GM21360 (cell line): ENCODE measurements around the gene FFAR2.
"Not testable (repeated sequence)": the region's sequence is repeated elsewhere in the genome, so short reads cannot be mapped to it uniquely, and the experiment has no call there.

Experiments used
- ATAC-seq: cut with Tn5 transposase; IDR thresholded peaks from one replicate; pipeline ENCODE4 v1.9.1; 2021; ENCODE audit warnings: mild to moderate bottlenecking, moderate library complexity; ENCODE audit not compliant: unreplicated experiment

FFAR2 gene

DNA sequence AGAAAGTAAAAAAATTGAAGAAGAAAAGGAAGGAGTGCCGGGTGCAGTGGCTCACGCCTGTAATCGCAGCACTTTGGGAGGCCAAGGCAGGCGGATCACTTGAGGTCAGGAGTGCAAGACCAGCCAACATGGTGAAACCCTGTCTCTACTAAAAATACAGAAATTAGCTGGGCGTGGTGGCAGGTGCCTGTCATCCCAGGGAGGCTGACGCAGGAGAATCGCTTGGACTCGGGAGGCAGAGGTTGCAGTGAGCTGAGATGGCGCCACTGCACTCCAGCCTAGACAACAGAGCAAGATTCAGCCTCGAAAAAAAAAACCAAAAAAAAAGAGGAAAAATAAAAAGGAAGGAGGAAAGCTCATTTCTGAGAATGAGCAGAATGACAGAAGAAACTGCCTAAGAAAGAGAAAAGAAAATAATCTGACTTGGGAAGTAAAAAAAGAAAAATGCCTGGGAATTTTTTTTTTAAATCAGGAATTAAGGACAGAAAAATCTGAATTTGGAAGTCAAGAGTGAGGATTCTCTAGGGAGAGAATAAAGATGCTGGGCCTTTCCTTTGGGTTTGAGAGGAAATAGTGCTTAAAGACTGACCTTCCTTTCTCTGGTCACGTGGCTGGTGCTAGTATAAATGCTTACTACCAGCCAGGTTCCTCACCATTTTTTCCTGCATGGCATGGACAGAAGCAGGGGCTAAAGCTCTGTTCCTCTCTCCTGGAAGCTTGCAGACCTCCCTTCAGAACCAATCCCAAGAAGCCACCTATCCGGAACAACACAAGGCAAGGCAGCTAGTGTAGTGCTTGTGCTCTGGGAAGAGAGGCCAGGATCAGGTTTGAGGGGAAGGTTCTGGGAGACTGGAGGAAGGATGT, at the start of gene FFAR2:
Gene FFAR2, plus strand, starts transcription at position 652 of the 864 bp plus-strand sequence. CDS start 1,458 bp downstream, outside the sequence.
- ATAC-seq, result no peak

DNA sequence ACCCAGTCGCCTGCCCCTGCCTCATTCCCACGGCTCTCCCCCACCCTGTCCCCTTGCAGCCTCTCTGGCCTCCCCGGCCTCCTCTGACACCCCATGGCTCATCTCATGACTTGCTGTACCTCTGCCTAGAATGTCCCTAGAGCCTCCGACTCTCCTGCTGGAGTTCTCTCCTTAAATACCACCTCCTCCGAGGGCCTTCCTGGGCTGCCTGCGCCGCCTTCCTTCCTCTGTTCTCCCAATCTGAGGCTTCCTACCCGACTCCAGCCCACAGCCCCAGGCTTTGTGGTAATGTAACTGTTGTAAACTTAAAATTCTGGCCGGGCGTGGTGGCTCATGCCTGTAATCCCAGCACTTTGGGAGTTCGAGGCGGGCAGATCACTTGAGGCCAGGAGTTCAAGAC, 49.5 kb upstream of the FFAR2 start:
- ATAC-seq, result no peak

DNA sequence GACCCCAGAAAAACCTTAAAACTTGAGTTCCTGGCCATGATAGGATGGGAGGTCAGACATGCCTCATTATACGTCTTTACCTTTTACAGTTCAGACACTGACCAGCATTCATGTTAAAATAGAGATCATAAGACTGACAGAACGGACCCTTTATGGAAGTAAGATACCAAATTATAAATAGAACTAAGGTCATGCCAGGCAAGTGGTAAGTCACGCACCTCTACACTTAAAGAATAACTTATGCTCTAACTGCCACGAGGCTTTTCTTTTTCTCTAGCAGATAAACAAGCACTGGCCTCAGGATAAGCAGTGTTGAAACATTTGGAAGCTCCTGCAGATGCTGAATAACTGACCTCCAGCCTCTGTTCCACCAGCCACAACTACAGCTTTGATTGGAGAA, 48.8 kb upstream of the FFAR2 start:
- no peak for ATAC-seq

DNA sequence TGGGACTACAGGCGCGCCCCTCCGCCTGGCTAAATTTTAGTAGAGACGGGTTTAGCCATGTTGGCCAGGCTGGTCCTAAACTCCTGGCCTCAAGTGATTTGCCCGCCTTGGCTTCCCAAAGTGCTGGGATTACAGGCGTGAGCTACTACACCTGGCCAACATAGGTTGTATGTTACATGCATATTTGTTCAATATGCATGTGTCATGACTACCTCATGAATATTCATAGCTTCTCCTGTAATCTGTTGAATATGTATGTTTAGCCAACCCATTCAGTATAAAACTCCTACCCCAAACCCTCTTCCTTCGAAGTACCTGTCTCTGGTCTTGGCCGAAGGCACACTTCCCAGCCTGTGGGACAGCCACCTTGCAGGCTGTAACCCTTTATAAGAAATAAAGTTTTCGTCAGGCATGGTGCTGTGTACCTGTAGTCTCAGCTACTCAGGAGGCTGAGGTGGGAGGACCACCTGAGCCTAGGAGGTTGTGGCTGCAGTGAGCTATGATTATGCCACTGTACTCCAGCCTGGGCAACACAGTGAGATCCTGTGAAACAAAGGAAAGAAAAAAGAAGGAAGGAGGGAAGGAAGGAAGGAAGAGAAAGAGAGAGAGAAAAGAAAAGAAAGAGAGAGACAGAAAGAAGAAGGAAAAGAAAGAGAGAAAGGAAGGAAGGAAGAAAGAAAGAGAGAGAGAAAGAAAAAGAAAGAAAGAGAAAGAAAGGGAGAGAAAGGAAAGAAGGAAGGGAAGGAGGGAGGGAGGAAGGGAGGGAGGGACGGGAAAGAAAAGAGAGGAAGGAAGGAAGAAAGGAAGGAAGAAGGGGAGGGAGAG, 47.9 kb upstream of the FFAR2 start:
- ATAC-seq, result no peak

DNA sequence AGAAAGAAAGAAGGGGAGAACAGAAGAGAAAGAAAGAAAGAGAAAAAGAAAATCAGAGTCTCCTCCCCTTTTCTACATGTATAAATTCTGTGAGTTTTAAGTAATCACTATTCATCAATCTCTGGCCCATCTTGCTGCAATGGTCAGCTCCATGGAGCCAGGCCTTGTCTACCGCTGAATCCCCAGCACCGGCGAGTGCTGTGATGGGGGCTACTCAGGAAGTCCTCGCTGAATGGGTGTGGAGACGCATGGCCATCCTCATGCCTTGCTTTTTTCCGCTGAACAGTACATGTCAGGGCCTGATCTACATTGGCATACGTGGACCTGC, 47.3 kb upstream of the FFAR2 start:
- ATAC-seq, result no peak

DNA sequence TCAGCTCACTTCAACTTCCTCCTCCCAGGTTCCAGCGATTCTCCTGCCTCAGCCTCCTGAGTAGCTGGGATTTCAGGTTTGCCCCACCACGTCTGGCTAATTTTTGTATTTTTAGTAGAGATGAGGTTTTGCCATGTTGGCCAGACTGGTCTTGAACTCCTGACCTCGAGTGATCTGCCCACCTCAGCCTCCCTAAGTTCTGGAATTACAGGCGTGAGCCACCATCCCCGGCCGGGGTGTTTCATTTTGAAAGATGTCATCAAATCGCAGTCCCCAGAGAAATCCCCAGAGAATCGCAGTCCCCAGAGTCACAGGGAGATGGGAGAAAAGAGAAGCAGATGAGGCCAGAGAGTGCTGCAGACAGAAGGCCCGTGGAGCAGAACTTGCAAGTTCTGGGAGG, 46.6 kb upstream of the FFAR2 start:
- ATAC-seq, result not testable (repeated sequence)

DNA sequence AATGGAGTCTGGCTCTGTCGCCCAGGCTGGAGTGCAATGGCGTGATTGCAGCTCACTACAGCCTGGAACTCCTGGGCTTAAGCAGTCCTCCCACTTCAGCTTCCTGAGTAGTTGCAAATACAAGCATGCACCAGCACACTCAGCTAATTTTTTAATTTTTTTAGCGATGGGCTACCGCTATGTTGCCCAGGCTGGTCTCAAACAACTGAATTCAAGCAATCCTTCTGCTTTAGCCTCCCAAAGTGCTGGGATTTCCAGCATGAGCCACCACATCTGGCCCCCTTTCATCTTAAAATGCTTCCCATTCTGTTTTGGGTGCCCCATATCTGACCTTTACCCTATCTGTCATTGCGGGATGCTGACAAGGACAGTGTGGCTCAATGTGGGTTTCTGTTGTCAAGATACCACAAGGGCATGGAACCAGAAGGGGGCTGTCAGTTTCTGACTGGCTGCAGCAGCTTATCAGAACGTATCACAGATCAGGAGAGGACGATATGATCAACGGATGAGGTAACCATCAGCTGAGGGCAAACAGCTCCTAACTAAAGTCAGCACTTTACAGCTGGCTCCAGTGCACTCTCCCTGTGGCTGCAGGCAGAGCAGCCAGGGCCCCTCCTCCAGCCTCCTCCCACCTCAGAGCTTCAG, 44.8 kb upstream of the FFAR2 start:
- ATAC-seq, result no peak

DNA sequence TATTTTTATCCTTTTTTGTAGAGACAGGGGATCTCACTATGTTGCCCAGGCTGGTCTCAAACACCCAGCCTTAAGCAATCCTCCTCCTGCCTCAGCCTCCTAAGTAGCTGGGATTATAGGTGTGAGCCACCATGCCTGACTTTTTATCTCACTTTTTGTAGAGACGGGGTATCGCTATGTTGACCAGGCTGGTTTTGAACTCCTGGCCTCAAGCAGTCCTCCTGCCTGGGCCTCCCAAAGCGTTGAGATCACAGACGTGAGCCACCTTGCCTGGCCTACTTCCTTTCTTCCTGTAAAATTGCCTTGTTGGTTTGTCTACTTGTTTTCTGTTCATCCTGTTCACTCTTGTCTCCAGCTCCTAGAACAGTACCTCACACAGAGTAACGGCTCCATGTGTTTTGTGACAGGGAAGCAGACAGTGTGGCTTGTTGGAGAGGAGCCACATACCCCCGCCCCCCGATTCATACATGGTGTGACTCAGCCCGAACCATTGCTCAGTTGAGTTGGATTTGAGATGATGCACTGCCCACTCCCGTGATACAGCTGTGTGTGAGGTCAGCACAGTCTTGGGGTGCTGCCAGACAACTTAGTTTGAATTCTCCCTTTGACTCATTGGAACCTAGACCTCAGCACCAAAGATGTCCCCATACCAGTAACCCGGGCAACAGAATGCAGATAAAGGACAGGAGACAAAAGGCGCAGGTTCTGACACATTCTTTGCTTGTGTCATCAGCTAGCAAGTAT, 43.0 kb upstream of the FFAR2 start:
- no peak for ATAC-seq

DNA sequence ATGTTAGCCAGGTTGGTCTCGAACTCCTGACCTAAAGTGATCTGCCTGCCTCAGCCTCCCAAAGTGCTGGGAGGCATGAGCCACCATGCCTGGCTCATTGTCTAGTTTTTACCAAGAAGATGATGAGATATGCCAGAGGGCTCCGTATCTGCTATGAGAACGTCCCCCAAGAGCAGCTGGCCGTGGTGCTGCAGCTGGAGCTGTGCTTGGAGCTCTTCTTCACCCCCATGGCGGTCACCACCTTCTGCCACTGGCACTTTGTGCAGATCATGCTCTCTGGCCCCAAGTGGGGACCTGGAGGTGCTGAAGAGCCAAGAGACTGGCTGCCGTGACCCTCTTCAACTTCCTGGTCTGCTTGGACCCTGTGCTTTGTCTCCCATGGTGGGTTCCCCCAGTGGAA, 40.4 kb upstream of the FFAR2 start:
- no peak for ATAC-seq

DNA sequence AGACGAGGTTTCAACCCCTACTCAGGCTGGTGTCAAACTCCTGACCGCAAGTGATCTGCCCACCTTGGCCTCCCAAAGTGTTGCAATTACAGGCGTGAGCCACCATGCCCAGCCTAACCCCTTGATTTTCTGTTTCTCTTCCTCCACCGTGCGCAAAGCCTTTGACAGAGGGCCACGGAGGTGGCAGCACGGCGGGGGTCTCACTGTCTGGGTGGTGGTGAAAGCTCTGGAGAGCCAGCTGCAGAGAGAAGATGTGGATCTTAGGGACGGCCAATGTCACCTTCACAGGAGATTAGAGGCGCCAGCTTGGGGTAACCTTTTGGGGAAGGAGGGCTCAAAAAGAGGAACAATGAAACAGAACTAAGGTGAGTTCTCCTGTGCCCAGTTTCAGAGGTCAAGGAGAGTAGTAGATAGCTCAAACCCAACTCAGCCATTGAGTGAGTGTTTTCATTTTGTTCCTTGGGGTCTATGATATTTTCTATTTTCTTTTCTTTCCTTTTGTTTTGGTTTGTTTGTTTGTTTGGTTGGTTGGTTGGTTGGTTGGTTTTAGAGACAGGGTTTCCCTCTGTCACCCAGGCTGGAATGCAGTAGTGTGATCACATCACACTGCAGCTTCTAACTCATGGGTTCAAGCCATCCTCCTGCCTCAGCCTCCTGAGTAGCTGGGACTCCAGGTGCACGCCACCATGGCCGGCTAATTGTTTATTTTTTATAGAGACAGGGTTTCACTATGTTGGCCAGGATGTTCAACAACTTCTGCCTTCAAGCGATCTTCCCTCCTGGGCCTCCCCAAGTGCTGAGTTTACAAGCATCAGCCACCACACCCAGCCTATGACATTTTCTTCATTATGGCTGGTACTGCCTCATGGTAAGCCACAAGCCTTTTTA, 39.5 kb upstream of the FFAR2 start:
- ATAC-seq, result no peak

DNA sequence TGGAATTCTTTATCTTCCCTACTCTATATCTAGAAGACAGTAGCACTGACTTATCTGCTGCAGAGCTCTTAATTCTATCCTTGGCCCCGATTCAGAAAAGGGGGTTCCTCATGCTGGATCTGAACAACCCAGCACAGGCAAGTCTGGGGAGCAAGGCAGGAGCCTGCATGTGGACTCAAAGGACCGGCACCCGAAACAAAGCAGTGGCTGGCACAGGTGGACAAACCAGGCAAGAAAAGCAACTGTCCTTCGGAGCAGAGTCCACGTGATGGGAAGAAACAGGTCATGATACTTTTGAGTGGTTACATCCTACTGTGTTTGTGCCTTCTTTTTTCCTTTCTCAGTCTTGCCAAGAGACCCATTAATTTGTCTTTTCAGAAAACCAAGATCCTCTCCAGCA, 38.9 kb upstream of the FFAR2 start:
- no peak for ATAC-seq

DNA sequence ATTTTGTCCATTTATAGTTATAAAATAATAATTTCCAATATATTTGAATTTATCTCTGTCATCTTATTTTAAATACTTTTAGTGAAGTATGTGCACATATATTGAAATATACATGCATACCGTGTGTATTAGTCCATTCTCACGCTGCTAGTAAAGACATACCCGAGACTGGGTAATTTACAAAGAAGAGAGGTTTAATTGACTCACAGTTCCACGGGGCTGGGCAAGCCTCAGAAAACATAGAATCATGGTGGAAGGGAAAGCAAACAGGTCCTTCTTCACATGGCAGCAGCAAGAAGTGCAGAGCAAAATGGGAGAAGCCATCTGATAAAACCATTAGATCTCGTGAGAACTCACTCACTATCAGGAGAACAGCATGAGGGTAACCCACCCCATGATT, 37.6 kb upstream of the FFAR2 start:
- no peak for ATAC-seq

DNA sequence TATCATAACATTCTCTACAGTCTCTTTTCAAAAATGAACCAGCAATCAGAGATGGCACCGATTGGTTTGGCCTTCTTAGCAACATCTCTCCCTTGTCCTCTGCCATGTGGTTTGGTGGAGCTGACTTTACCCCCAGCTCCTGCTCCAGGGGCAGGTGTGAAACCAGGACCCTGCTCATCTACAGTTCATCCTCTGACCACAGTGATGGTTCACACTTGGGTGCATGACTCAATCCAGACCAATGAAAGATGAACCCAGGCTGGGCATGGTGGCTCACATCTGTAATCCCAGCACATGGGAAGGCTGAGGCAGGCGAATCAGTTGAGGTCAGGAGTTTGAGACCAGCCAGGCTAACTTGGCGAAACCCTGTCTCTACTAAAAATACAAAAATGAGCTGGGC, 33.6 kb upstream of the FFAR2 start:
- no peak for ATAC-seq

DNA sequence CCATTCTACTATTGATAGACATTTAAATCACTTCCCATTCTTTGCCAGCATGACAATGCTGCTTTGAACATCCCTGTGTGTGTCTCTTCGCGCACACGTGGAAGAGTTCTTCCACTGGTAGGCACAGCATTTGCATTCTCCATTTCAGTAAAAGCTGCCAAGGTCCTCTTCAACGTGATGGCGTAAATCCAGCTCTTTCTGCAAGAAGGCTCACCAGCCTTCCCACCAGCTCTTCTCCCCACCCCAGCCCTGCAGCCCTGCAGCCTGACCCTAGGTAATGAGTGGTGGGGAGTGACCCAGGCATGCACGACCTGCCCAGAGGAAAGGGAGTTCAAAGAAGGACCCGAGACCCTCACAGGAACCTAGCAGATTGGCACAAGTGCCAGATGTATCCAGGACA, 31.7 kb upstream of the FFAR2 start:
- no peak for ATAC-seq

DNA sequence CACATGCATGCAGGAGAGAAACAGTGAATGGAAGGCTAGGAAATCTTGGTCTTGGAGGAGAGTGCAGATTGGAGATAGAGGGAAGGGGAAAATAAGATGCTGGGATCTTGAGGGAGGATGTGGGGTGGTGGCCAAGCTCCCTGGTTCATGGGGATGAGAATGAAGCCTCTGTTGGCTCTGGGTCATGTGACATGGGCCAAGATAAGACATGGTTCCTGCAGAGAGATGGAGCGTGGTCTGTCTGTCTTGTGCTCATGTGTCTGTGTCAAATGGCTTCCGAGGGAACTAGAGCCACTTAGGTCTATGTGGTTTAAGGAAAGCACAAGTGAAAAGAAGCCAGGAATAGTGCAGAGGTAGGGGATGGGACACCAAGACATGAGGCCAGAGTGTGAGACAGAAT, 30.8 kb upstream of the FFAR2 start:
- no peak for ATAC-seq

DNA sequence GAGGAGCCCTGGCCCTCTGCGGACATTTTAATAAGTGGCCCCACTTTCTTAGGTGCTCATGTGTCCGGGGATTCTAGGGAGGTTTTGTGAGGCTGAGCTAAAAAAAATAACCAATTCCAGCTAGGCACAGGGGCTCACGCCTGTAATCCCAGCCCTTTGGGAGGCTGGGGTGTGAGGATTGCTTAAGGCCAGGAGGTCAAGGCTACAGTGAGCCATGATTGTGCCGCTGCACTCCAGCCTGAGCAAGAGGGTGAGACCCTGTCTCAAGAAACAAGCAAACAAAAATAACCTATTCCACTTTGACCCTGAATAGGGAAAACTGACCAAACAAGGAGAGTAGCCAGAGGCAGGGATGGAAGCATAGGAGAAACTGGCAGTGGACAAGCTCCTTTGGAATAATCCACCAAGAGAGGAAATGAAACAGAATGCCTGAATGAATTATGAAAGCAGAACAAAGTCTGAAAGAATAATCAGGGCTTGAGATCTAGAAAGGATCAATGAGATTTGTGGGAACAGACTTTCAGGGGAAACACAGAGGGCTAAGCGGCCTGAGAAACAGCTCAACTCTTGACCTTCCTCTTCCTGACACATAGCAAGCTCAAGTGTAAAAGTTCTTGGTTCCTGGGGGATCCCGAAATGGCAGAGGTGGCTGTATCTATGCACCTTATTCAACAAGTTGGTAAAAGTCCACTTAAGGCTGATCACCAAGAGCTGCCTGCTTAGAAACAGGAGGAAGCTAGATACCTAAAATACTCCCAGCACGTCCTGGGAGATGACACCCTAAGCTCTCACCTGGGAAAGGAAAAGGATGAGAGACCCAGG, 30.1 kb upstream of the FFAR2 start:
- no peak for ATAC-seq

DNA sequence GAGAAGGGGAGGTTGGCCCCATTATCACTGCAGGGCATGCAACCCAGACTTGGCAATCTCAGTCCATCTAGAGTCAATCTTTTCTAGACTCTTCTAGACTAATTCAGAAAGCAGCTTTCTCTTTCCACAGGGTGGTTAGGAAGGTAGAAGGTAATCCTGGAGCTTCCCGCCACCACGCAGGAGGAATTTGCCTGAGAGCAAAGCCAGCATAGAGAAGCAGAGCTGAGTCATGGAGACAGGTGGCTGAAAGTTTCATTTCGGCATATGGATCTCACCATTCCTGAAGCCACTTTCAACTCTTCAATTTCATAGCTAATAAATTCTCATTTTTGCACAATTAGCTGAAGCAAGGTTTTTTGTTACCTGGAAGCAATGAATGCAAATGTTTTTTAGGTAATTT, 29.0 kb upstream of the FFAR2 start:
- ATAC-seq, result no peak

DNA sequence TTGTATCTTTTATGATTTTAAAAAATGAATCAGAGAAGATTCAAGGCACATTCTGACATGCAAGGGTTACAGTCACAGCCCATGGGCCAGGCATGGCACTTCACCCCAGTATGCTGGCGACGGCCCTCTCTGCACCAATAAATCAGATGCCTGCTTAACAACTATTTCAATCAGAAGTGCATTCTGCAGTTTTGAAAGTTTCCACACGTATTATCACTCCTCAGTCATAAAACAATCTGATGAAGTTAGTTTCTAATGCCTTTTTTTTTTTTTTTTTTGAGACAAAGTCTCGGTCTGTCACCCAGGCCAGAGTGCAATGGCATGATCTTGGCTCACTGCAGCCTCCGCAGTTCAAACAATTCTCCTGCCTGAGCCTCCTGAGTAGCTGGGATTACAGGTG, 28.3 kb upstream of the FFAR2 start:
- ATAC-seq, result no peak

DNA sequence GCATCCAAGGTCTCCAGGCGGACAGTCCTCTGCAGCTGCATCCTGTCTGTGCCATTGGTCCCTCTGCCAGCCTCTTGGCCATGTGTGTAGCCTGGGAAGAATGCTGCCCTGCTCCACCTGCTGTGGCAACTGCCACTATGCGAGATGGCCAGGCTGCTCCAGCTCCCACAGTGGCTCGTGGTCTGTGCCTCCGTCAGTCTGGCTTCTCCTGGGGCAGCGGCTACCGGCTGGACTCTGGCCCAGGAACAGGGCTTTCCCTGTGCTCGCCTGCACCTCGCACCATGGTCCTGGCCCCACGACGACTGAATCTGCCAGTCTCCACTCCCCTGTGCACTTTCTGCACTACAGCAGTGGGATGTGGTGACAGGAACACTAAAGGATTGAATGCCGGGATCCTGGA, 26.7 kb upstream of the FFAR2 start:
- no peak for ATAC-seq
